HG03457 (cell line): ENCODE results near the gene ANO4.
"Not testable (repeated sequence)": the region's sequence is repeated elsewhere in the genome, so short reads cannot be mapped to it uniquely, and the experiment has no call there.

Source experiments
- ATAC-seq: cut with Tn5 transposase; IDR thresholded peaks from one replicate; pipeline ENCODE4 v1.9.1; 2021; ENCODE audit warnings: moderate number of reproducible peaks; ENCODE audit not compliant: unreplicated experiment

ANO4 gene

DNA sequence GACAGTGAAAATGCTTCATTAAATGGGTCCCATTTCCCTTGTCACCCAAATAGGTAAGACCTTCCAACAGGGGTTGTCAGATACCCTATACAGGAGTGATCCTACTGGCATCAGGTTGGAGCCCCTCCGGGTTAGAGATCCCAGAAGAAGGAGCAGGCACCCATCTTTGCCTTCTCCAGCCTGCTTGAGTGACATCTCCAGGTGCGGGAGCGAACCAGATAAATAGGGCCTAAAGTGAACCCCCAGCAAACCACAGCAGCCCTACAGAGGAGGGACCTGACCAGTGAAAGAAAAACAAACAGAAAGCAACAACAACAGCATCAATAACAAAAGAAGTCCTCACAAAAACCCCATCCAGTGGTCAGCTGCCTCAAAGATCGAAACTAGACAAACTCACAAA is 233.2 kb downstream of the ANO4 start:
- ATAC-seq = no peak

DNA sequence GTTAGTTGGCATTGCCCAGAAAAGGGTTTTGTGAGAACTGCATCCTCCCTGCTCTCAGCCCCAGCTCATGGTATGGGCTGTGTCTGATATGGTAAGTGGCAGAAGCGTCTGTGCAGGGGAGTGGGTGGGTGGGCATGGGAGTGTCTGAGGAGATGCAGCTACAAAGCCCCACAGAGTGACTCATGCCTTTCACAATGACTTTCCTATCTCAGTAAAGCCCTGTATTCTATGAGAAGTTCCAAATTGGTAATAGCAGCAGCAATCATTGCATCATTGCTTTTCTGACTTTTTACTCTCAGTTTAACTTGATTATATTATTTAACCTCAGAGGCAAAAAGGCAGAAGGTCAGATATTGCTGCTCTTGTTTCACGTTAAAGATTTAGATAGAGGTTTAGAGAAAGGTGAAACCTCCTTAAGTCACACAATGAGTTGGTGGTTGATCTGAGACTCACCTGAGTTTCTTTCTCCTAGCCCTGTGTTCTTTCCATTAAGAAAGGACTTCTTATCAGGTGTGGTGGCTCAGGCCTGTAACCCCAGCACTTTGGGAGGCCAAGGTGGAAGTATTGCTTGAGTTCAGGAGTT is 243.8 kb downstream of the ANO4 start:
- no peak for ATAC-seq

- no peak for ATAC-seq
These were observed 245.4 kb downstream of the ANO4 start for GRCh38 chr12:101039848-101040531.

DNA sequence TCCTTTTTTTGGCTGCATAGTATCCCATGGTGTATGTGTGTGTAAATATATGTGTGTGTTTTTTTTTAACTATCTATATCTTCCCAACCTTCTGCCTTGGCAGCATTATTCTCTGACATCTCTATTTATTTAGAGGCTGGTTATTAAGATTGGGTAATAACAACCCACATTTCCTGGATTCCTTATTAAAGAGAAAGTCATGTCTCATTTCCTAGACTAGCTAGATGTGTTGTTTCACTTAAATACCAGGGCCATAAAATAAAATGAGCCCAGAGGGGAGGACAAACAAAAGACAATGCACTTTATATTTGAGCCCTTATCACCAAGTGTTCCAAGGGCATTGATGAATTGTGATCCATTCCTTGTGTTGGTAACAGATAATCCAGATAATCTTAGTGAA is 246.4 kb downstream of the ANO4 start:
- no peak for ATAC-seq

DNA sequence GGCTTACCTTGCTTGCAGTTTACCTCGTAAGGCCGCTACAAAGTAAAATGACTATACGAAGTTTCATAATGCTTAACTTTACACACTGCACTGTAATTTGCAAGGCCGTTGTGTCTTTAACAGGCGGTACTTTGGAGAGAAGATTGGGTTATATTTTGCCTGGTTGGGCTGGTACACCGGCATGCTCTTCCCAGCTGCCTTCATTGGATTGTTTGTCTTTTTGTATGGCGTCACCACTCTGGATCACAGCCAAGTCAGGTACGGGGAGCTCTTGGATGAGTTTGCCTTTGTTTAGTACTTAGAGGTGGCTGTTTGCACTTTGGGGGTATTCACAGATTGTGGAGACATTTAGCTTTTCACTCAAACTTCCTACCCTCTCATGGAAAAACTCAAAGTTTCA is 247.6 kb downstream of the ANO4 start:
- ATAC-seq = no peak

DNA sequence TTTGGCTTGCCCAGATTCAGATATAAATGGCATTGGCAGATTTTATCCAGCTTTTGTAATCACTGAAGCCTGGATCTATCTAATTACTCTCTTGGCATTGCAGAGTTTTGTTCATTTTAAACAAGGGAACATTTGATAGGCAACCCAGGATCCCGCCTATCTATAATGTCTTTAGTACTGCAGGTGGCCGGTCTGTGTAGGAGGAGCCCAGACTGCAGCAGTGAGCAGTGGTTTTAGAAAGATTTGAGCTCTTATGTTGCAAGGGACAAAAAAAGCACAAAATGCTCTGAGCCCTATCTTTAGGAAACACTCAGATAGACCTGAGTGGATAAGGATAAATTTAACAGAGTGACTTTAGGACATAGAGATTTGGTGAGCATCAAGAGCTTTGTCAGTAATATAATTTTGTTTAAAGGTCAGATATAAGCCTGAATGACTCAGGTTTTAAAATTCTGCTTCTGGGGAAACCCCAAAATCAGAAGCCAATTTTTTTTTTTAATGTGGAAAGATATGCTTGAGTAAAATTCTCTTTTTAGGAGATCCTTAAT is 250.0 kb downstream of the ANO4 start:
- no peak for ATAC-seq

- ATAC-seq = no peak
These were observed 251.2 kb downstream of the ANO4 start for GRCh38 chr12:101045486-101046464.

GRCh38 chr12:101047652-101048051 is 253.1 kb downstream of the ANO4 start:
- ATAC-seq = no peak

DNA sequence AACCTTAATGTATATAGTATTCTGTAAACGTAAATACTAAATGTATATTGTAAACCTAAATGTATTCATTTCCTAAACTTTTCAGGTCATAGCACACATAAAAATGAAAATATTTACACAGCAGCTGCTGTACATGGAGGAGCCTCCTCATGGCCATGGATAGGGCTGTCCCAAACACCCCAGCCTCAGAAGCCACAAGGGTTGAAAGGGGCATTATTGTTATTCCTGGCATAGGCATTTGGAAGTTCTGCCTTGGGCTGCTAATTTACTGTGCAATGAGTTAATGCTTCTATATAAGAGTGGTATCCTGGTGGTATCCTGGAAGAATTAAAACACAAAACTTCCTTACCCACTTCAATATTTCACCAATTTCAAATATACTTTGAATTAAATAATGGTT is 256.1 kb downstream of the ANO4 start:
- ATAC-seq = no peak

DNA sequence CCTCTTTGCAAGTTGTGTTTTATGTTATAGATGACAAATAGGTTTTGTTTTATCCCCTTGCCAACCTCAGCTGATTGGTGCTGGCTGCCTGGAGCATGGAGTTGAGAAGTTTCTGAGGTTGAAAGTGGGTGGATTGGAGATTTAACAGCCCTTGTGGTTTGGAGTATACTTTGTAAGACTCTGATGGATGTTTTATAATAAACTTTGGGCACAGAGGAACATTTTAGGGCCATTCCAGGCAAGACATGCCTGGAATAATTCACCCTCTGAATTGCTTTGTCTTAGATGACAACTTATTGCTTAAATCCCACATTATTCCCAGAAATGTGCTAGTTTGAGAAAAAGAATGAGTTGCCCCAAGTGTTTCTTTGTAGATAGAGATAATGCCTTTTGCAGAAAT is 256.6 kb downstream of the ANO4 start:
- ATAC-seq = no peak

DNA sequence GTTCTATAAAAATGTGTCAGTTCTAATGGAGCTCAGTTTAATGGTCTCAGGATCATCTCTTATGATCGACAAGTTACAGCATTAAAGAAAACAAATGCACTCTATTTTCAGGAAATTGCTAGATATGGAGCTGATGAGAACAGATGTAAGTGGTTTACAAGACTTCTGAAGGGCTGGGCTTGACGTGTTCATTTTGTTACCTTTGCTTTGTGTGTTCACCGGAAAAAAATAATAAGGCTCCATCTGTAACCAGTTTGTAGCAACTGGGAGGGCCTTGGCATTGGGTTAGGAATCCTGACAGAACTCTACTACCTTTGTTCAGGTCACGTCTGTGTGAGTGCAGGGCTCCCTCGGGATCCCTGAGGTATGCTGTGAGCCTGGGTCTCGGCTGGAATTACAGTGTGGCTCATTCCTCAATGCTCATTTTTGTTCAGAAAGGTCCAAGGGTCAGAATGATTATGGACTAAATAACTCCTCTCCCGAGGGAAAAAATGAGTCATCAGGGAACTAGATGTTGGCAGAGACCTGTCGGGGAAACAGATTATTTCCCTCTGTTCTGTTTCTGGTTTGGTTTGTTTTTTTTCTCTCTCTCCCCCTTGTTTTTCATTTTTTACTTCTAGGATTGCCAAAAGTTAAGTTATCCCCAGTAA is 257.4 kb downstream of the ANO4 start:
- ATAC-seq = no peak

DNA sequence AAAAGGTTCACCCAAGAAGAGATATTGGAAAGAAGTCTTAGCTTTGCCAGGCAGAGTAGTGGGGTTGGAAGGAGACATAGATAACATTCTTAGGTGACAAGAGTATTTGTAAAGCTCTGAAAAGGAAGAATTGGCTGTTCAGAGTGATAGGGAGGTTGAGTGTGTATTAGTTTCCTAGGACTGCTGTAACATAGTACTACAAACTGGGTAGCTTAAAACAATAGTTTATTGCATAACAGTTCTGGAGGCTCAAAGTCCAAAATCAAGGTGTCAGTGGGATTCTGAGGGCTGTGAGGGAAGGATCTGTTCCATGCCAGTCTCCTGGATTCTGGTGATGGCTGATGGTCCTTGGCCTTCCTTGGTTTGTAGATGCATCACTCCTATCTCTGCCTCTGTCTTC is 258.6 kb downstream of the ANO4 start:
- no peak for ATAC-seq

DNA sequence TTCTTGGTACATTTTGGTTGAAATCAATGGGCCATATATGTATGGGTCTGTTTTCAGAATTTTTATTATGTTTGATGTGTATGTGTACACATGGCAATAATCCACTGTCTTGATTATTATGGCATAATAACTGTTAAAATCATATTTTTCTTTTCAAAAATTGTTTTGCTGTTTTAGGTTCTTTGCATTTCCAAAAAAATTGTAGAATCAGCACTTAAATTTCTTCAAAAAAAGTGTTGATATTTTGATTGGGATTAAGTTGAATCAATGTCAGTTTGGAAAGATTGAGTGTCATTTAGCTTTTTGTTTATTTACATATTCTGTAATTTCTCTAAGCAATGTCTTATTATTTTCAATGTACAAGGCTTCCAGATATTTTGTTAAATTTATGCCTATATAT is 261.4 kb downstream of the ANO4 start:
- no peak for ATAC-seq

- ATAC-seq = not testable (repeated sequence)
These were observed 267.9 kb downstream of the ANO4 start for GRCh38 chr12:101062508-101062907.

DNA sequence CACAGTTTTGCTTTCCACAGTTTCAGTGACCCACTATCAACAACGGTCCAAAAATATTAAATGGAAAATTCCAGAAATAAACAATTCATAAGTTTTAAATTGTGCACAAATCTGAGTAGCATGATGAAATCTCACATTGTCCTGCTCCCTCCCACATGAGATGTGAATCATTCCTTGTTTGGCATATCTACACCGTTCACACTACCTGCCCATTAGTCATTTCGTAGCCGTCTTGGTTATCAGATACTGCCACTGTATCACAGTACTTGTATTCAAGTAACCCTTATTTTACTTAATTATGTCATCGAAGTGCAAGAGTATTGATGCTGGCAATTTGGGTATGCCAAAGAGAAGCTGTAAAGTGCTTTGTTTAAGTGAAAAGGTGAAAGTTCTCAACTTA is 270.1 kb downstream of the ANO4 start:
- ATAC-seq = no peak

DNA sequence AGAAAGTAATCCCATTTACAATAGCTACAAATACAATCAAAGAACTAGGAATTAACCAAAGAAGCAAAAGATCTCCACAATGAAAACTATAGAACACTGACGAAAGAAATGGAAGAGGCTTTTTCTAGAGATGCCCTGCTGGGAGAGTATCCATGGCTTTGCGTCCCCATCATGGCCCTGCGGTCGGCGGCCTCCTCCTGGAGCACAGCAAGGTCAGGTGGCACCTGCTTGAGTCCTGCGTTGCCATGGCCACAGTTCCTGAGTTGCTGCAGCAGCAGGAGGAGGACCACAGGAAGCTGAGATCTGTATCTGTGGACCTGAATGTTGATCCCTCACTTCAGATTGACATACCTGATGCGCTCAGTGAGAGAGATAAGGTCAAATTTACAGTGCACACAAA is 271.9 kb downstream of the ANO4 start:
- ATAC-seq = no peak

DNA sequence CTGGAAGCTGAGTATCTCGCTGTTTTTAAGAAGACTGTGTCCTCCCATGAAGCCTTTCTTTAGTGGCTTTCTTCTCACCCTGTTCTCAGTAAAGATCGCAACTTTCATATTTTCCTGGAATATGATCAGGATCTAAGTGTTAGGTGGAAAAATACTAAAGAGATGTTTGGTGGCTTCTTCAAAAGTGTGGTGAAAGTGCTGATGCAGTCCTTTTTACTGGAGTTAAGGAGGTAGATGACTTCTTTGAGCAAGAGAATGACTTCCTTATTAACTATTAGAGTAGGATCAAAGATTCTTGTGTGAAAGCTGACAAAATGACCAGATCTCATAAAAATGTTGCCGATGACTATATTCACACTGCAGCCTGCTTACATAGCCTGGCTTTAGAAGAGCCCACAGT is 273.8 kb downstream of the ANO4 start:
- ATAC-seq = no peak

DNA sequence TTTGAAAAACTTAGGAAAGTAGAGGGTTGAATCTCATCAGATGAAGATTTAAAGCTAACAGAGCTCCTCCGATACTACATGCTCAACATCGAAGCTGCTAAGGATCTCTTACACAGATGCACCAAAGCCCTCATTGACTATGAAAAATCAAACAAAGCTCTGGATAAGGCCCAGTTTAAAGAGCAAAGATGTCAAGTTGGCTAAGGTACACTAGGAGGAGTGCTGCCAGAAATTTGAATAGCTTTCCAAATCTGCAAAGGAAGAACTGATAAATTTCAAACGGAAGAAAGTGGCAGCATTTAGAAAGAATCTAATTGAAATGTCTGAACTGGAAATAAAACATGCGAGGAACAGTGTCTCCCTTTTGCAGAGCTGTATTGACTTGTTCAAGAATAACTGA is 274.3 kb downstream of the ANO4 start:
- ATAC-seq = no peak

- no peak for ATAC-seq
These were observed 280.5 kb downstream of the ANO4 start for GRCh38 chr12:101074940-101075680.

GRCh38 chr12:101076921-101077320 is 282.3 kb downstream of the ANO4 start:
- ATAC-seq = no peak
